ENCODE measurements around the gene USP3.

The USP3 gene

GRCh38 chr15:63545520-63545919 is 41.1 kb downstream of the USP3 start:
- no peak for FAIRE-seq

DNA sequence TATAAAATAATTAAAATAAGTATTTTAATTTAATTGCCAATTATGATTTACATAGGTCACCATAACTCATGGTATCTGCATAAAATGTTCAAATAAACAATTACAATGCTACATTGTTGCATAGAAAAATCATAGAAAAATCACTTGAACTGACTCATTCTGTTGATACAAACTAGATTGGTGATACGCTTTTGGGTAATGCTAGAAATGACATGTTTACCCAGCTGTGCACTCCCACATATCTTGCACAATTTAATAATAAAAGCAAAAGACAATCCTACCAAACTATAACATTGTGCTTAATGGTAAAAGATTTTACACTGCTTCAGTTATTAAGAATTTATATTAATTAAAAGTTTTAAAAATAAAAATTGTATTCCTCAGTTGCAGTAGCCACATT is 47.0 kb downstream of the USP3 start:
- FAIRE-seq = no peak

DNA sequence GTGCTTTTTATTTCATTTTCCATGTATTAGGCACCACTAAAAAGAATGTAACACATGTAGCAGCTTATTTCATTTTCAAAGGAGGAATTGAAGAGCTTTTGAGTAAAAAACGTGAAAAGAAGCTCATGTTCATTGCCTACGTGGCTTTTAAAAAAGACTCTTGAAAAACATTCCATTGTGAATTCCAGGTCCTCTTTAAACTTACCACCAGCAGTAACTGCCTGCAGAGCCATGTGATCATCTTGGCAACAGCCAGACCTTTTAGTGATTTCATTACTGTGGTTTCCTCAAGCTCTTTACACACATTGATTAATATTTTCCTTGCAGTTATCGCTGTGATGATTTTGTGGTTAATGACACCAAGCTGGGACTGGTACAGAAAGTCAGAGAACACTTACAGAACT is 49.0 kb downstream of the USP3 start:
- peak; percentile 98 for FAIRE-seq

- peak; percentile 39 for FAIRE-seq
Measured at GRCh38 chr15:63554337-63554927, 50.0 kb downstream of the USP3 start.

DNA sequence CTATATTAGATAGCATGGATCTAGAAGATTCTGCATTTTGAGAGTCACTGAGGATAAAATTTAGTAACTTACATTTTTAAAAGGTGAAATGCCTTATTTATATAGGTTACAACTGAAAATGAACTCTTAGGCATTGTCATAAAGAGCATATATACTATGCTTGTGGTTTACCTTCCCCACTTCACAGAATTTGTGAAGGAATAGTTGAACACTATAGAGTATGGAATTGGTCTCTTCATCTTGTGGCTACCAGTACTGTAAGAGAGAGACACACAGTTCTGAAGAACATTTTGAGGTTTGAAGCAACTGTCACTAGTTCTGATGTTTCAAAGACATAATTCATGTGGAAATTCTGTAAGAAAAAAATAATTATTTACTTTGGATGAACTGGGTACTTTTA is 51.1 kb downstream of the USP3 start:
- no peak for FAIRE-seq

- no peak for FAIRE-seq
Measured at GRCh38 chr15:63556246-63556645, 51.9 kb downstream of the USP3 start.

DNA sequence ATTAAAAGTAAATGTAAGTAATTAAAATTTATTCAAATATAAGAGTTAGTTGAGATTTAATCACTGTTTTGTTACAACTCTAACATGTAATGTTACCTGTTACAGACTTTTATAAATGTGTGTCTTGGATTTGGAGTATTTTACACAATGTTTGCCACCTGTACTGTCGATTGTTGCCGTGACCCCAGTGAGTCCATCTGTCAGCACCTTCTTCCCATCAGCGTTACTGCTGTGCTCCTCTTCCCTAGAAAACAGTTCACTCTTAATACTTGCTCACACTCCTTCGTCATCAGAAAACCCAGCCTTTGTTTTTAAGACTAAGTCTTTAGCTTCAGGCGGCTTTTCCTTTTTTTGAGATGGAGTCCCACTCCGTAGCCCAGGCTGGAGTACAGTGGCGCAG is 52.3 kb downstream of the USP3 start:
- no peak for FAIRE-seq

DNA sequence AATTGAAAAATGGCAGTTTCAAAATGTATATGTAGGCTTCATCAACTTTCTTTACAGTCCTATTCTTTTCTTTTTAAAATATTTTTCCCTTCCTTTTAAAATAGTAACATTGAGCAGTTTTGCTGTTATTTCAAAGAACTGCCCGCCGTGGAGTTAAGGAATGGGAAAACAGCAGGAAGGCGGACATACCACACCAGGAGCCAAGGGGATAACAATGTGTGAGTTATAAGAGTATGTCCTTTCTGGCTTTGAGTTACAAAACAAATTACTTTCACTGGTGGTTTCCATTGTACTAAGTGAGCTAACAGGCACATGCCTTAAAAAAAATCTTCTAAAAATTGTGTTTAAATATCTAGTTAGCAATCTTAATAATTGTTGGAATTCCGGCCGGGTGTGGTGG is 55.4 kb downstream of the USP3 start:
- no peak for FAIRE-seq

DNA sequence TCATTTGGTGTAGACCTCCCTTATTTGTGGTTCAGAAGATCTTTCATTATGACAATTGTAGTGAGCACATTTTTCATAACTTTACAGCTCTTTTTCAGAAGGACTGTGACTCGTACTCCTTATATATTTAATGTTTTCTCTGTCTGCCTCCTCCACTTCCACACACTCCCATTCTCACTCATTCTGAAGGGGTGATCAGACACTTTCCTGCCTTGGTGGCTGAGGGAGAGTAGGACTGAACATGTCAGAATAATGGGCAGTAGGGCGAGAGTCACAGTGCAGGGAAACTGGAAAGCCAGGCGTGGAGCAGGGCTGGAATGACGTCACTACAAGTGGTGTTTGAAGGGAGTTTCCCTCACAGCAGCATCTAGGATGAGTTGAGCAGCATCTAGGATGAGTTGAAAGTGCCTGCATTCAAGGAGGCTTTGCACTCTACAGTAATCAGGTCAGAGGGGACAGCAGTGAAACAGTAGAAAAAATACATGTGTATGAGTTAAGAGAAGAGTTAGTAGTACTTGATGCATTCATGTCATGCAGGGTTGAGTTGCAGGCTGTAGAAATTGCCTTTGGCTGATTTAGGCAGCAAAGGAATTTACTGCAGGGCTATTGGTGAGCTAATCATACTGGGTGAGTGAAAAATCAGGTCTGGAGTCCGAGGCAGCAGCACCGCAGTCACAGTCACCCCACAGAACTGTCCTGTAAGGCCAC is 56.5 kb downstream of the USP3 start:
- no peak for FAIRE-seq

DNA sequence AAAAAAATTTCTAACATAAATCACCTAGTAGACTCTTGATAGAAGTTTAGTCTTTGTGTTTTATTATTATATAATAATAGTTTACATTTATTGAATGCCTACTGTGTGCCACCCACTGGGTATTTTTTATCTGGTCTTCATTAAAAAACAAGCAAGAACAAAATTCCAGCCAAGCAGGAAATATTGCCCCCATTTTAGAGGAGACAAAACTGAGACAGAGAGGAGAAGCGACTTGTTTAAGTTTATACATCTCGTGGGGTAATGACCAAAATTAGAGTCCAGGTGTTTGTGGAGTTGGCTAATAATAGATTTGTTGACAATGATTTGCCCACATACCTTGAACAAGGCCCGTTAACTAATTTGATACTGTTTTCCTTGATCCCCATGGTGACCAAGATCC is 59.7 kb downstream of the USP3 start:
- FAIRE-seq = no peak

- no peak for FAIRE-seq
Measured at GRCh38 chr15:63565536-63566186, 61.3 kb downstream of the USP3 start.

GRCh38 chr15:63572749-63573464 is 68.5 kb downstream of the USP3 start:
- no peak for FAIRE-seq

DNA sequence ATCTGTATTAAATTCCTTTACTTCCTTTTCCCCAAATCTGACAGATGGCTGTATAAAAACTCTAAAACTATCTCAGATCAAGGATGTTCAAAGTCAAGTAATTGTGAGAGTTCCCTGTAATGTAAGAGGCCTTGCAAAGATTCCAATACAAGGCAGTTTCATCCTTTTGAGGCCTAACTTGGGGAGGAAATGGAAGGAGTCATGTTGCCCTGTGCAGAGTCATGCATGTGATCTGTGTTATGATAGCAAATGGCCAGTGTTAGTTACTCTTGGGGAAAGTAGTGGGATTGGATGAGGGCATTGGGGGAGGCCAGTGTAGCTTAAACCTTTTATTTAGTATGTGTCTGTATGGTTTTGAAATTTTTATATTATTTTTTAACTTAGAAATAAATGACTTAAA is 69.1 kb downstream of the USP3 start:
- FAIRE-seq = no peak

DNA sequence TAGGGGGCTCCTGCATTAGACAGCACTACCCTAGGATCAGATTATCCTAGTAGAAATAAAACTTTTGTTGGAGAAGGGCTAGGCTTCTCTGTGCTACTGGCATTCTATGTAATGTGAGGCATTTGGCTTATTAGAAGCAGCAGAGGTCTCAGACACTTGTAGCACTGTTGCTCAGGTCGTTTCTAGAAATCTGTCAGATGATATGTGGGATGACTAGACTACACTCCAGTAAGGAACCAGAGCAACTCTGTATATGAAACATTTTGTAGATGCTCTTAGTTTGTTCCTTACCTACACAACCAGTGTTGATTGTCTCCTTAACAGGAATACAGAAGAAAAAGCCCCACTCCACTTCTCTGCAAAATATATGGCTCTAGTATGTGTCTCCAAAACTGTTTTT is 70.9 kb downstream of the USP3 start:
- FAIRE-seq = no peak

DNA sequence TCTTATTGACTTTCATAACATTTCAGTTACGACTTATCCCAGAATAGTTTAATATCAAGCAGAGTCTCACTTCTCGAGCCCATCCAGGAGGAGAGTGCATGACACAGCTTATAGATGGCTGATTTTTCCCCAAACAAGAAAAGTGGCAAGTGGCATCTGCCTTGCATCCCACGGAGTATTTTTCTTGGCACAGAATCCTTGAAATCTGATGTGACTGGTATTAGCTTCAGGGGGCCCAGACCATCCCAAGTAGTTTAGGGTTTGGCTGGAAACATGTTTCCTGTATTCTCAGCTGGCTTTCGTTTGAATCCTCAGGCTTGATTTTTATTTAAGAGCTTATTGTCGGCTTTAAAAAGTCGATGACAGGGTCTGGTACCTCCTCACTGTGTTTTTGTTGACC is 72.0 kb downstream of the USP3 start:
- FAIRE-seq = no peak

DNA sequence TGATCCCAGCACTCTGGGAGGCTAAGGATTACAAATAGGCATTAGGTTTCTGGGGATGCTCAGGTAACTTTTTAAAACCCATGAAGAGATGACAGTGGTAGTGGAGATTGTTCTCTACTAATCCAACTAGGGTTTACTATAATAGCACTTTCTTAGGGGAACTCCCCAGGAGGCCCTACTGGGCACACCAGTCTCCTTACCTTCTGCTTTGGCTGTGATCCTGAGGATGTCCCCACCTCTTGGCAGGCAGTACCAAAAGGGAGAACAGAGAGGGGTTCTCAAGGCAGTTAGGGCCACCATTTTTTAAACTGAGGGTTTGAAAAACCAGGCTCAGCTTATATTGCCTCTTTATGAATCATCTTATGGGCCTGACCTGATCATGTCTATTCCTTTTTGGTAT is 77.8 kb downstream of the USP3 start:
- no peak for FAIRE-seq

DNA sequence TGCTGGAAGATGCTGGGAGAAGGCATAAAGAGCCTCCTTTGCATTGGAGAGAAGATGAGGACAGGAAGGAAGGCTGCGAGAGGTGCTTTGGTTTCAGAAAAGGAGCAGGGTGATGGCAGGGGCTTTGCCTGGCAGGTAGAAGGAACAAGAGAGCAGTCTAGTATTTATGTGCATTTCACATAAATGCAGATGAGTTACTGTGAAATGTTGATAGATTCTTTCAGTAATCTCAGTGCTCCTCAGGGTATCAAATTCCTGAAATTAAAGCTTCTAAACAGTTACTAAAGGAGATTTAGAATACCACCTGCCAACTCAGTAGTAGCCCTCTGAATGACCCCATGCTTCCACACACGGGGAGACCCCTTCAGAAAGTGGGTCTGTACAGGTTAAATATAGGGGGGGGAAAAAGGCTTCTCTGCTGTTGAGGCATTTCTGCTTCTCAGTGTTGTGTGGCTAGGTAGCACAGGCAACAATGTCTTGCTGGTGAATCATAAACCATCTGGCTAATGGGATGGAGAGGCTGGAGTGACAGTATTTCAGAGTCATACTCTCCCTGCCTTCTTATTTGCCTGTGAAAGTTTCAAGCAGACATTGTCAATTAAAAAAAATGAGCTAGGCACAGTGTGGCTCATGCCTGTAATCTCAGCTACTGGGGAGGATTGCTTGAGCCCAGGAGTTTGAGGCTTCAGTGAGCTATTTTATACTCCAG is 78.5 kb downstream of the USP3 start:
- no peak for FAIRE-seq

DNA sequence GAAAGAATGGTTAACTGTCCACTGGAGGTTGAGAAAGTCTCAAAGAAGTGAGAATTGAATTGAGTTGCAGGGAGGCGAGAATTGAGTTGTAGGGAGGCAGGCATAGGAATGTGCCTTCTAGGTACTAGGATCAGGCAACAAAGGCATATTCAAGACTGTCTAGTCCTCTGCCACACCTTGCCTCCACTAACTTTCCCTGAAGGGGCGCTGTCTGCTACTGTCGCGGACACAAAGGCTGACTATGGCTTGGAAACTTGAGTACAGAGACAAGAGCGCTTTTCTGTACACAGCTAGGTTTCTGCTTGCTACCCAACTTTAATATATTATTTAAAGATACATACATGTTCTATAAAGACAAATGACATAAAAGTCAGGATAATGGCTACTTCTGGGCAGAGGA is 82.4 kb downstream of the USP3 start:
- no peak for FAIRE-seq

DNA sequence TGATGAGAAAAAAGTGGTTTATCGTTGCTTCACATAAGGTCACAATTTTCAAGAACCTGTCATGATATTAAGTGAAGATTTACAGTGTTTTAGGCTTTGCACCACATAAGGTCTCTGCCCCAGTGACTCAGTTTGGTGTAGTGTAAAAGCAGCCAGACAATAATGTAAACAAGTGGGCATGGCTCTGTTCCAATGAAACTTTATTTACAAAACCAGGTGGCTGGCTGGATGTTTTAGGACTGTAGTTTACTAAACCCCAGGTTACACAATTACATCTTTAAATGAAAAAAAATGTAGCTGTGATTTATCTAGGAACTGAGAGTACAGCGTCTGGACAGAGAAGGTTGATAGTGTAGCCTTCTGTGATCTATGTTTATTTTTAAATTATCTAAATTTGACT is 83.1 kb downstream of the USP3 start:
- FAIRE-seq = no peak

GRCh38 chr15:63588826-63589225 is 84.4 kb downstream of the USP3 start:
- FAIRE-seq = no peak

DNA sequence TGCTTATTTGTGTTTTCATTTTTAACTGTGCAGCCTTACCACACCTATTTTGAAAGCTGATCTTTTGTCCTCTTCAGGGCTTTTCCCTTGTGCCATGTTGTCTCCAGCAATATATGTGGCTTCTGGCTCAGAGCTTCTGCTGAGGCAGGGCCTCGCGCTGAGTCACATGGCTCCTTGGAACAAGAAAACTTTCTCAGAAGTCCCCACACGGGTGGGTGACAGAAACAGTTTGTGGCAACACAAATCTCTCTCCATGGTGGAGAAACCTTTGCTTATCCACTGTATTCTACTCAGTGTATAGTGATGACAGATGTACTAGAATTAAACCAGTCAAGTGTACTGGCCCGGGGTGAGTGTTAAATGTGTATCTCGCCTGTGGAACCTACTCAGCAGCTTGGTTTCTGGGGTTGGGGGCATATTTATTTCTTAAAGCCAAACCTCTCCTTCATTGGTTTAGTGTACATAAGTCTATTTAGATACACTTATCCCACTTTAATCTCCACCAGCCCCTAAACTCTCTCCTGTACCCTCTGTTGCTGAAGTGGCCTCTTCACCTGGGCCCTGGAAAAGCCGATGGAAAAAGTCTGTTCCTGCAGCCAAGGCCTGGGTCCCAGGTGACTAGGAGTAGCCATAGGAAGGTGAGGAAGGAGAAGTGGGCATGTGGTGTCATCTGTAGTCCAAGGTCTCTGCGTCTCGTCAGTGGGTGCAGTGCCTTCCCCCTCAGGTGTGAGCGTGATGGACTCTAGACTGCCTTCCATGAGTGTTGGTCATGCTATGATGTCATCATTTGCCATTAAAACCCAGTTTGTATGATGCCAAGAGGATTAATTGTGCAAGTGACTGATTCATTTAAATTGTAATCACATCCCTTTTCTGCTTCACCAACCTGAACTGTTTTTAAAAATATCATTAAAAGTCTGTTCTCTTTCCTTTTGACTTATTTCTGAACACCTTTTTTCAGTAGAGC is 89.6 kb downstream of the USP3 start:
- FAIRE-seq = no peak

DNA sequence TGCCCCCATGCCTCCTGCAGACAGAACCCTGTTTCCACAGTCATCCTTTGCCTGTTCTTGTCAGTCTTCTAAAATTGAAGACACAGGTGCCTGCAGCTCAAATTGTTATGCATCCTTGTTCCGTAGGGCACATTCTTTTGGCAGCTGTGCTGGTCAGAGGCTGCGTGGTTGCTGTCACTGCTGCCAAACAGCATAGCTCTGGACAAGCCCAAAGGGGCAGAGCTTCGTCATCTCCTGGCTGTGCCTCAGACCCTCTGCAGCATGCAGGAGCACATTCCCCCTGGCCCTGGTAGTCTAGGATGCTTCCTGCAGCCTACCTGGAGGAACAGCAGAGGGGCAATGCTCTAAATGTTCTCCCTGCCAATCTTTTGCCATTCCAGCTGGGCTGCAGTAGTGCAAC is 90.7 kb downstream of the USP3 start:
- no peak for FAIRE-seq
